Sciatic nerve (tissue), 2 donors: ENCODE data around the gene CTF1. TPM values are rescaled to one million over a fixed set of nuclear protein-coding genes. Genes with fewer than 3 reads are reported as not detected.

Experiments used
- ATAC-seq: fragments of 200-7000 bp; cut with Tn5 transposase; one replicate; pipeline ENCODE4 v1.9.1; 2020; ENCODE audit warnings: mild to moderate bottlenecking, moderate library complexity
- DNase-seq: peaks from one replicate; pipeline ENCODE4 v3.0.0-alpha.2; 2020; ENCODE audit warnings: low spot score
- intact Hi-C: fragments of 100-400 bp; cut with DNase I; formaldehyde crosslinking; loops from one replicate; pipeline ENCODE4 v1.14.2; 2022
- microRNA-seq: library from miRNA; unstranded; fragments of <30 nt; microRNA quantifications from one replicate; pipeline ENCODE4 v1.2.0, GENCODE V29; 2020
- total RNA-seq: library from RNA; stranded (reverse); fragmentation: NEBNext Ultra II Directional; extraction: Animal tissue kit (Norgen Biotek cat#: 25700); gene quantifications from one replicate; pipeline ENCODE4 v1.2.1, GENCODE V29; 2021
- donor health status: DM: no; HTN: no; CAD: no.
- donor health status: DM: no; HTN: no; CAD: no.

The CTF1 gene
- total RNA-seq, 1 donor from 2014 or later, result 13.3 TPM

GRCh38 chr16:30947859-30948666 lies 51.6 kb downstream of the CTF1 start:
- ATAC-seq (peak; percentile 83), DNase-seq (peak; percentile 95)
- intact Hi-C loops, result no loop called here

- ATAC-seq (peak; percentile 66), DNase-seq (peak; percentile 90)
- intact Hi-C loops, result no loop called here
These were observed 52.5 kb downstream of the CTF1 start, which contains the start of gene ORAI3 for GRCh38 chr16:30948667-30949649. Gene ORAI3 (plus strand): TSS chr16:30949068. CDS start chr16:30949290, 222 bp downstream.

- DNase-seq (peak; percentile 88), ATAC-seq (peak; percentile 75)
- intact Hi-C loops, result no loop called here
These were observed 53.5 kb downstream of the CTF1 start for GRCh38 chr16:30949650-30950515.

GRCh38 chr16:30950516-30951065 lies 54.2 kb downstream of the CTF1 start:
- DNase-seq, result no peak
- no peak for ATAC-seq
- intact Hi-C loops, result no loop called here

DNA sequence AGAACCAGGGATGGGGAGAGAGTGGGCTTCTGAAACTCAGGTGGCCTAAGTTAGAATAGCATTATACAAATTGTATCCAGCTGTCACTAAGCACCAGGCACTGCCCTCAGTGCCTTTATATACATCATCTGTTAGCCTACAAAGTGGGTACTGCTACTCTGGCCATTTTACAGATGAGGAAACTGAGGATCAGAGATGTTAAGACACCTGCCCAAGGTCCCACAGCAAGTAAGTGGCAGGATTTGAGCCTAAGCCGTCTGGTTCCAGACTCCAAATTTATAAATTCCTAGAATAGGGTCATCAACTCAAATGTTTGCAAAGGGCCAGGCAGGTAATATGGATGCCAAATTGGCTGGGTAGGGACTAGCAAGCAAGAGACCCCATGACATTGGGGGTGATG lies 54.8 kb downstream of the CTF1 start:
- ATAC-seq (no peak), DNase-seq (no peak)
- intact Hi-C loops, result no loop called here

GRCh38 chr16:30951750-30952149 lies 55.3 kb downstream of the CTF1 start:
- ATAC-seq, result peak; percentile 2
- DNase-seq, result peak; percentile 88
- intact Hi-C loops, result no loop called here

DNA sequence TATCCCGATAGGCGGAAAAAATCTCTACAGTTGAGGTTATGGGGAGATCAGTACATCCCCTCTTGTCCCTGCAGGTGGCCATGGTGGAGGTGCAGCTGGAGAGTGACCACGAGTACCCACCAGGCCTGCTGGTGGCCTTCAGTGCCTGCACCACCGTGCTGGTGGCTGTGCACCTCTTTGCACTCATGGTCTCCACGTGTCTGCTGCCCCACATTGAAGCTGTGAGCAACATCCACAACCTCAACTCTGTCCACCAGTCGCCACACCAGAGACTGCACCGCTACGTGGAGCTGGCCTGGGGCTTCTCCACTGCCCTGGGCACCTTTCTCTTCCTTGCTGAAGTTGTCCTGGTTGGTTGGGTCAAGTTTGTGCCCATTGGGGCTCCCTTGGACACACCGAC lies 56.7 kb downstream of the CTF1 start:
- DNase-seq (no peak), ATAC-seq (no peak)
- intact Hi-C loops, result no loop called here

Small RNA genes lying within 50 kb of the gene (microRNA-seq; reads per million reads assigned to microRNA genes)
- gene MIR4519, result not detected
- not detected for gene MIR762

Other genes with a start within 250 kb of the CTF1 start
- 45.7 TPM for gene PRR14, start 245.7 kb upstream of the CTF1 start, total RNA-seq
- 57.1 TPM for gene FBRS, start 238.2 kb upstream of the CTF1 start, total RNA-seq
- 59.3 TPM for gene SRCAP, start 197.4 kb upstream of the CTF1 start, total RNA-seq
- gene PHKG2, start 148.2 kb upstream of the CTF1 start, total RNA-seq, result 21.3 TPM
- gene CFAP119, start 134.6 kb upstream of the CTF1 start, total RNA-seq, result 5.5 TPM
- gene RNF40, start 134.3 kb upstream of the CTF1 start, total RNA-seq, result 92.9 TPM
- 14.0 TPM for gene ZNF629, start 109.4 kb upstream of the CTF1 start, total RNA-seq
- gene BCL7C, start 2.5 kb upstream of the CTF1 start, total RNA-seq, result 36.6 TPM
- 13.1 TPM for gene FBXL19, start 27.0 kb downstream of the CTF1 start, total RNA-seq
- 21.8 TPM for gene ORAI3, start 52.5 kb downstream of the CTF1 start, total RNA-seq
- 17.8 TPM for gene SETD1A, start 61.1 kb downstream of the CTF1 start, total RNA-seq
- gene HSD3B7, start 88.6 kb downstream of the CTF1 start, total RNA-seq, result 16.3 TPM
- gene STX1B, start 114.0 kb downstream of the CTF1 start, total RNA-seq, result 2.1 TPM
- 93.5 TPM for gene STX4, start 136.9 kb downstream of the CTF1 start, total RNA-seq
- gene ZNF668, start 177.6 kb downstream of the CTF1 start, total RNA-seq, result 6.8 TPM
- gene ZNF646, start 177.8 kb downstream of the CTF1 start, total RNA-seq, result 16.3 TPM
- gene PRSS53, start 192.3 kb downstream of the CTF1 start, total RNA-seq, result 3.1 TPM
- gene VKORC1, start 198.2 kb downstream of the CTF1 start, total RNA-seq, result 65.0 TPM
- gene BCKDK, start 211.8 kb downstream of the CTF1 start, total RNA-seq, result 35.0 TPM
- 67.3 TPM for gene KAT8, start 221.1 kb downstream of the CTF1 start, total RNA-seq
- not detected for gene PRSS8, start 239.1 kb downstream of the CTF1 start, total RNA-seq